HepG2 (cell line): ENCODE data around the gene CELSR2. TPM values are rescaled to one million over a fixed set of nuclear protein-coding genes. Genes with fewer than 3 reads are reported as not detected.

Source experiments
- CAMTA2 ChIP-seq: sonication (generic); formaldehyde crosslinking; IDR thresholded peaks from 2 replicates; pipeline ENCODE4 v1.4.0; 2020; ENCODE audit warnings: mild to moderate bottlenecking, missing genetic modification reagents, borderline replicate concordance
- E2F5 ChIP-seq: sonication (generic); formaldehyde crosslinking; conservative IDR thresholded peaks from 2 replicates; pipeline ENCODE4 v1.4.0; 2020; ENCODE audit warnings: missing genetic modification reagents
- ELF4 ChIP-seq: sonication (generic); formaldehyde crosslinking; IDR thresholded peaks from 2 replicates; pipeline ENCODE4 v1.5.0; 2020; ENCODE audit warnings: missing genetic modification reagents, mild to moderate bottlenecking, moderate library complexity, borderline replicate concordance
- HNRNPUL1 ChIP-seq: fragments of 200-400 bp; formaldehyde crosslinking; IDR thresholded peaks from 2 replicates; pipeline ENCODE4 v1.6.1; 2017; ENCODE audit warnings: low read depth, mild to moderate bottlenecking, low read length, moderate library complexity
- IKZF4 ChIP-seq: sonication (generic); formaldehyde crosslinking; IDR thresholded peaks from 2 replicates; pipeline ENCODE4 v1.5.1; 2020; ENCODE audit warnings: borderline replicate concordance, mild to moderate bottlenecking, low read depth, missing genetic modification reagents; ENCODE audit errors: not compliant biosample characterization
- POLR2G ChIP-seq: fragments of 200-400 bp; formaldehyde crosslinking; IDR thresholded peaks from 2 replicates; pipeline ENCODE4 v1.6.1; 2018; ENCODE audit warnings: mild to moderate bottlenecking, low read depth, low read length, moderate library complexity
- RBM39 ChIP-seq: fragments of 200-400 bp; formaldehyde crosslinking; IDR thresholded peaks from one replicate; pipeline ENCODE4 v1.6.1; 2018; ENCODE audit warnings: antibody characterized with exemption, mild to moderate bottlenecking, low read depth, low read length; ENCODE audit not compliant: poor library complexity, severe bottlenecking
- SALL1 ChIP-seq: sonication (generic); formaldehyde crosslinking; IDR thresholded peaks from 2 replicates; pipeline ENCODE4 v1.8.0; 2022; ENCODE audit warnings: mild to moderate bottlenecking, missing genetic modification reagents
- TCF7L2 ChIP-seq: IDR thresholded peaks from 2 replicates; pipeline ENCODE4 v1.6.1; 2011; ENCODE audit warnings: mild to moderate bottlenecking, low read depth, low read length, moderate library complexity
- XRCC5 ChIP-seq: fragments of 200-400 bp; formaldehyde crosslinking; optimal IDR thresholded peaks from 2 replicates; pipeline ENCODE3; 2017; ENCODE audit warnings: mild to moderate bottlenecking, low read length
- ZBTB21 ChIP-seq: sonication (generic); formaldehyde crosslinking; IDR thresholded peaks from 2 replicates; pipeline ENCODE4 v1.4.0; 2020; ENCODE audit warnings: missing genetic modification reagents
- ZNF235 ChIP-seq: sonication (generic); formaldehyde crosslinking; IDR thresholded peaks from 2 replicates; pipeline ENCODE4 v1.8.1; 2023; ENCODE audit warnings: mild to moderate bottlenecking, missing genetic modification reagents, borderline replicate concordance
- ZNF3 ChIP-seq: IDR thresholded peaks from 2 replicates; pipeline ENCODE4 v1.7.0; 2017; ENCODE audit warnings: inconsistent platforms
- ZNF430 ChIP-seq: sonication (generic); formaldehyde crosslinking; IDR thresholded peaks from 2 replicates; pipeline ENCODE4 v1.9.0; 2021; ENCODE audit warnings: mild to moderate bottlenecking, missing genetic modification reagents
- ZNF563 ChIP-seq: sonication (generic); formaldehyde crosslinking; IDR thresholded peaks from 2 replicates; pipeline ENCODE4 v1.8.0; 2022; ENCODE audit warnings: mild to moderate bottlenecking, moderate library complexity, missing genetic modification reagents
- ZNF652 ChIP-seq: IDR thresholded peaks from 2 replicates; pipeline ENCODE4 v1.6.1; 2016; ENCODE audit warnings: low read depth, borderline replicate concordance
- ZNF775 ChIP-seq: sonication (generic); formaldehyde crosslinking; IDR thresholded peaks from 2 replicates; pipeline ENCODE4 v1.4.0; 2020; ENCODE audit warnings: missing genetic modification reagents, mild to moderate bottlenecking, moderate library complexity, borderline replicate concordance
- ZSCAN29 ChIP-seq: sonication (generic); formaldehyde crosslinking; conservative IDR thresholded peaks from 2 replicates; pipeline ENCODE4 v1.4.0; 2020; ENCODE audit warnings: mild to moderate bottlenecking, missing genetic modification reagents
- ZXDC ChIP-seq: sonication (generic); formaldehyde crosslinking; IDR thresholded peaks from 2 replicates; pipeline ENCODE4 v1.5.0; 2020; ENCODE audit warnings: mild to moderate bottlenecking, missing genetic modification reagents
- polyA plus RNA-seq, 8 experiments: library from polyadenylated mRNA; depleted of rRNA in 3 of 8; stranded (reverse) in 7 of 8; unstranded in 1 of 8; fragments of >200 nt; fragmentation: Illumina TruSeq in 4 of 8; extraction: Trizol in 4 of 8; gene quantifications; 2 replicates each; pipeline versions ENCODE4 v1.2.1 to v1.2.3, GENCODE V29; 2011 to 2016; ENCODE audit warnings: low read depth in 4 of 8, missing spikeins in 1 of 8, mixed read lengths in 1 of 8; ENCODE audit not compliant: insufficient read depth in 1 of 8
- total RNA-seq, 5 experiments: library from RNA; depleted of rRNA; stranded (reverse); fragments of >200 nt; fragmentation: Illumina TruSeq; extraction: Trizol; gene quantifications; 2 replicates each; pipeline ENCODE4 v1.2.3, GENCODE V29; 2016; ENCODE audit warnings: low read depth in 1 of 5
- TF ChIP-seq, protein P1 (sequence below): sonication (generic); formaldehyde crosslinking; IDR thresholded peaks from 2 replicates; pipeline ENCODE4 v1.5.0; 2020; ENCODE audit warnings: mild to moderate bottlenecking, missing genetic modification reagents
- TF ChIP-seq, protein P2 (sequence below): sonication (generic); formaldehyde crosslinking; IDR thresholded peaks from 2 replicates; pipeline ENCODE4 v1.4.0; 2020; ENCODE audit warnings: missing genetic modification reagents, borderline replicate concordance

The CELSR2 gene
- total and polyA plus RNA-seq, 2 of the 13 experiments (the other 11 are each of a cell fraction or from before 2014, with no cell fraction given), result 4.0 to 6.6 TPM

GRCh38 chr1:109239409-109240068 lies 9.8 kb upstream of the CELSR2 start (continued):
- no peak for TF ChIP-seq ELF4 (CRISPR knock-in tag)
- TF ChIP-seq ZNF235 (CRISPR knock-in tag), result no peak
- no peak for TF ChIP-seq ZBTB21 (CRISPR knock-in tag)
- TF ChIP-seq HNRNPUL1, result no peak
- TF ChIP-seq ZNF652 (CRISPR knock-in tag), result no peak
- TF ChIP-seq RBM39, result no peak
- TF ChIP-seq TCF7L2, result no peak
- no peak for TF ChIP-seq CAMTA2 (CRISPR knock-in tag)
- no peak for TF ChIP-seq ZNF430 (CRISPR knock-in tag)
- no peak for TF ChIP-seq IKZF4 (CRISPR knock-in tag)
- no peak for TF ChIP-seq ZSCAN29 (CRISPR knock-in tag)
- no peak for TF ChIP-seq ZNF775
- peak; percentile 79 for TF ChIP-seq XRCC5
- TF ChIP-seq POLR2G, result peak; percentile 30; the same call in 1 of the 2 replicates
- TF ChIP-seq SALL1 (CRISPR knock-in tag), result no peak
- TF ChIP-seq, protein P1, sequence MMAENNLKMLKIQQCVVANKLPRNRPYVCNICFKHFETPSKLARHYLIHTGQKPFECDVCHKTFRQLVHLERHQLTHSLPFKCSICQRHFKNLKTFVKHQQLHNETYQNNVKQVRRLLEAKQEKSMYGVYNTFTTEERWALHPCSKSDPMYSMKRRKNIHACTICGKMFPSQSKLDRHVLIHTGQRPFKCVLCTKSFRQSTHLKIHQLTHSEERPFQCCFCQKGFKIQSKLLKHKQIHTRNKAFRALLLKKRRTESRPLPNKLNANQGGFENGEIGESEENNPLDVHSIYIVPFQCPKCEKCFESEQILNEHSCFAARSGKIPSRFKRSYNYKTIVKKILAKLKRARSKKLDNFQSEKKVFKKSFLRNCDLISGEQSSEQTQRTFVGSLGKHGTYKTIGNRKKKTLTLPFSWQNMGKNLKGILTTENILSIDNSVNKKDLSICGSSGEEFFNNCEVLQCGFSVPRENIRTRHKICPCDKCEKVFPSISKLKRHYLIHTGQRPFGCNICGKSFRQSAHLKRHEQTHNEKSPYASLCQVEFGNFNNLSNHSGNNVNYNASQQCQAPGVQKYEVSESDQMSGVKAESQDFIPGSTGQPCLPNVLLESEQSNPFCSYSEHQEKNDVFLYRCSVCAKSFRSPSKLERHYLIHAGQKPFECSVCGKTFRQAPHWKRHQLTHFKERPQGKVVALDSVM (CRISPR knock-in tag), result no peak
- TF ChIP-seq, protein P2, sequence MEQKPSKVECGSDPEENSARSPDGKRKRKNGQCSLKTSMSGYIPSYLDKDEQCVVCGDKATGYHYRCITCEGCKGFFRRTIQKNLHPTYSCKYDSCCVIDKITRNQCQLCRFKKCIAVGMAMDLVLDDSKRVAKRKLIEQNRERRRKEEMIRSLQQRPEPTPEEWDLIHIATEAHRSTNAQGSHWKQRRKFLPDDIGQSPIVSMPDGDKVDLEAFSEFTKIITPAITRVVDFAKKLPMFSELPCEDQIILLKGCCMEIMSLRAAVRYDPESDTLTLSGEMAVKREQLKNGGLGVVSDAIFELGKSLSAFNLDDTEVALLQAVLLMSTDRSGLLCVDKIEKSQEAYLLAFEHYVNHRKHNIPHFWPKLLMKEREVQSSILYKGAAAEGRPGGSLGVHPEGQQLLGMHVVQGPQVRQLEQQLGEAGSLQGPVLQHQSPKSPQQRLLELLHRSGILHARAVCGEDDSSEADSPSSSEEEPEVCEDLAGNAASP (CRISPR knock-in tag), result no peak
- no peak for TF ChIP-seq E2F5 (CRISPR knock-in tag)
- no peak for TF ChIP-seq ZXDC
- no peak for TF ChIP-seq ZNF3 (CRISPR knock-in tag)
- no peak for TF ChIP-seq ZNF563 (CRISPR knock-in tag)
